Non-pigmented ciliary epithelial cell (primary cell): Measurements from ENCODE around the gene ISL2.

Source experiments
- DNase-seq: peaks from one replicate; pipeline ENCODE4 v3.0.0-alpha.2; 2010; ENCODE audit warnings: low read depth

The ISL2 gene

DNA sequence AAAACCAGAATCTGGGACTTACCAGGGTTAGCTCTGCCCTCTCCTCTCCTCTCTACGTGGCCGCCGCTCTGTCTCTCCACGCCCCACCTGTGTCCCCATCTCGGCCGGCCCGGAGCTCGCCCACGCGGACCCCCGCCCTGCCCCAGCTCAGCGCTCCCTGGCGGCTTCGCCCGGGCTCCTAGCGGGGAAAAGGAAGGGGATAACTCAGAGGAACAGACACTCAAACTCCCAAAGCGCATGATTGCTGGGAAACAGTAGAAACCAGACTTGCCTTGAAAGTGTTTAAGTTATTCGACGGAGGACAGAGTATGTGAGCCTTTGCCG is 5.4 kb downstream of the ISL2 start:
- DNase-seq: no peak

DNA sequence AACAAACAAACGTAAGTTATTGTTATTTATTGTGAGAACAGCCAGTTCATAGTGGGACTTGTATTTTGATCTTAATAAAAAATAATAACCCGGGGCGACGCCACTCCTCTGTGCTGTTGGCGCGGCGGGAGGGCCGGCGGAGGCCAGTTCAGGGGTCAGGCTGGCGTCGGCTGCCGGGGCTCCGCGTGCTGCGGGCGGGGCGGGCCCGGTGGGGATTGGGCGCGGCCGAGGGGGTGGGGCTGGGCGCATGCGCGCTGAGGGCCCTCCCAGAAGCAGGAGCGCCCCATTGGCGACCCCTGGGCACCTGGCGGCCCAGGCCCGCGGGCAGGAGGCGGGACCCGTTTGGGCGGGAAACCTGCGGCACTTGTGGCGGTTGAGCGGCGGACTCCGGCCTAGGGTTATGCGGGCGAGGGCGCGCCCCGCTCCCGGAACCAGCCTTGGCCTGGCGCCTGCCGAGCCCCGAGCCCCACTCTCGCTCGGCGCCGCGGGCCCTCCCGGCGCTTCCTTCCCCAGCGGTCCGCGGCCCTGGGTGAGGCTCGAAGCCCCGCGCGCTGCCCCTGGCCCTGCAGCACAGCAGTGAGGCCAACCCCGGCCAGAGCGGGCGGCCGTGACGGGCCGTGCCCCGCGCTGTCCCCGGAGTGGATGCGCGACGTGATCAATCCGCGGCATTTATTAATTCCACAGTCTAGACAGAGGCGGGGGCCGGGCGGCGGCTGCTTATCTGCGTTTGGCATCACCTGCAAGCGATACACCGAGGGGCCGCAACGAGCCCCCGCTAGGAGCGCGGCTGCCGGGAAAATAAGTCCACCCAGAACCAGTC is 6.0 kb downstream of the ISL2 start:
- no peak for DNase-seq

DNA sequence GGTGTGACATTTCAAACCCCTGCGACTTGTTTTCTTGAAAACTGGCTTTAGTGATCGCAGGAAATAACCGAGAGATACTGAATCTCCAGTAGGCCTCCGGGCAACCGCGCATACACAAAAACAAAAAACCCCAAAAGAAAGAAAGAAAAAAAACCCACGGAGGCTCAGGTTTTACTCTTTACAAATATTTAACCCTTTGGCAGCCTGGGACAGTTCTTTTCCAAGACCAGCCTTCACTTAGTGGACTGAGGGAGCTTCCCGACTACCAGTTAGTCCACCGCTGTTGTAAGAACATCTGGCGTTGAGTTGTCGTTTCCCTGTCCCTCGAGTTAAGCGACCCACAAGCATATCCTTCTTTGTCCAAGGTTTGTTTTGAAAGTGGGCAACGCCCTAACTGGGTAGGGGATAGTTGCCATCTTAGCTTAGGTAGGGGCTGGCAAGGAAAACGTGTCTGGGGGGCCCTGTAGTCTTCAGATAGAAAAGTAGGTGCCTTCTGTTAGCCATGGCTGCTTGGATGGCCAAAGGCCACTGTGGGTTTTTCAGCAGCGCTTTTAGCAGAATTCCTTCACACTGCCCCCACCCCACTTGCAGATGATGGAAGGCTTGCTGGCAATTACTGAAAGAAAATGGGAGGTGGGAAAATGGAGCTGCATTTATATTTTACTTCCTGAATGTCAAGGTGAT is 6.9 kb downstream of the ISL2 start:
- DNase-seq: no peak

DNA sequence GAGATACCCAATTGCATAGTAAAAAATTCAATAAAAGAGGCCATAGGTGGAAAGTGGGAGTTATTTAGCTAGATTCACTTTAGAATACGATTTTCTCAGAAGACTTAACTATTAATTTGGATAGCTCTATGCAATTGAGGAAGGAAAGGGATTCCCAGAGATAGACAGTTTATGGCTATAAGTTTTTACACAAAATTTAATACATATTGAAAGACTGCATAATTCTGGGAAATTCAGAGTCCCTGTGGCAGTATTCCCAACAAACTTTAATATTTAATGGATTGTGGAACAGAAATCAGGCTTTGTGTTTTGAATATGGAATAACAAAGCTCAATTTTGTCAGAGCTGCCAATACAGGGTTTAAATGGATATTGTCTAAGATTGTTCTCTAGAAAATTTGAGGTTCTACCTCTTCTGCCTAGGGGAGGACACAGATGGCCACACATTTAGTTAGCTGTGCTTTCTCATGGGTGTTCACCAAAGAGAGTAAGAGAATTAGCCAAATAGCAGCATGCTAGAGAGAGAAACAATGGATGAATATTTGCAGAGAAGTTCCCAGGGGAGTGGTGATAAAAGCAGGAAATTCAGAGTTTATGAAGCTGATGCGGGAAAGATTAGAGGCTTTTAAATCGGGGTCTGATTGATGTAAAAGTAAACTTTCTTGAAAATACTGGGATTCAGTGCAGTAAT is 8.5 kb downstream of the ISL2 start:
- DNase-seq: no peak

DNA sequence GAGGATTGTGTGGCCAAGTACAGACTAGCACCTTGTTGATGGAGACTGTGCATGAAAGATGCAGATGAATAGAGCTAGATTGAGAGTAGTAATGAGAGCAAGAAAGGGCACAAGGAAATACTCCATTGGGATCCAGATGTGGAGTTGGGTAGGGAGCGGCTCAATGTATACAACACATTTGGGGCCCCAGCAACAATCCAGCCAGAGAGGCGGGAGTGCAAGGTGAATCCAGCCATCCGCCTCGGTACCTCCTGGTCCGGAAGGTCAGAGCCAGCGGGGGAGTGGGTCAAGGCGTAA is 9.0 kb downstream of the ISL2 start:
- no peak for DNase-seq

DNA sequence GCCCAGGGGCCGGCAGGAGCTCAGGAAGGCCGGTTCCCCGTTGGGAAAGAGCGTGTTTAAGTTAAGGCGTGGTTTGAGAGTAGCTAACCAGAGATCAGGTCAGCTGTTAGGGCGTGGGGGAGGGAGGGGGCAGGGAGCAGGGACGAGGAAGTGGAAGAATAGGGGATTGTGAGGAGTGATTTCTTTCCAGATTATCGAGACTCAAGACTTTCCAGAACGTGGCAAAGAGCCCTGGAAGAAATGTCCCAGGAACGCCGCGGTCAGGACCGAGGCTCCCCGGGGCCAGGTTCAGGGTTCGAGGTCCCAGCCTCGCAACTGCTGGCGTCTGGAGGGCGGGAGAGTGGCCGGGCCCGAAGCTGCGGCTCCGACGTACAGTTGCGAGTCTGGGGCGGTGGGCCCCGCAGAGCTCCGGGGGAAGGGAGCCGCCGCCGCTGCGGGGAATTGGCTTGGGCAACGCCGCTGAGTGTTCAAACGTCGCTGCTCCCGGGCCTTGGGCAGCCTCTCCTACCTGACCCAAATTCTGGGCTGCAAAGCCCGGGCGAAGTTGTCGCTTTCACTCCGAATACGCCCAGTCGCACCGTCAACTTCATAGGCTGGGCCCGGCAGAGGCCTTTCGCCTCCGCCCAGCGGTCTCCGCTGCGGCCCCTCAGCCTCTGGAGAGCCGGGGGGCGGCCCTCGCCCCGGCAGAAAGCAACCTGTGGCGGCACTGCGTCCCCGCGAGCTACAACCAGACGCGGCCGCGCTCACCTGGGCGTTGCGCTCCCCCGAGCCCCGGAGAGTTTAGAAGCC is 9.5 kb downstream of the ISL2 start:
- no peak for DNase-seq

DNA sequence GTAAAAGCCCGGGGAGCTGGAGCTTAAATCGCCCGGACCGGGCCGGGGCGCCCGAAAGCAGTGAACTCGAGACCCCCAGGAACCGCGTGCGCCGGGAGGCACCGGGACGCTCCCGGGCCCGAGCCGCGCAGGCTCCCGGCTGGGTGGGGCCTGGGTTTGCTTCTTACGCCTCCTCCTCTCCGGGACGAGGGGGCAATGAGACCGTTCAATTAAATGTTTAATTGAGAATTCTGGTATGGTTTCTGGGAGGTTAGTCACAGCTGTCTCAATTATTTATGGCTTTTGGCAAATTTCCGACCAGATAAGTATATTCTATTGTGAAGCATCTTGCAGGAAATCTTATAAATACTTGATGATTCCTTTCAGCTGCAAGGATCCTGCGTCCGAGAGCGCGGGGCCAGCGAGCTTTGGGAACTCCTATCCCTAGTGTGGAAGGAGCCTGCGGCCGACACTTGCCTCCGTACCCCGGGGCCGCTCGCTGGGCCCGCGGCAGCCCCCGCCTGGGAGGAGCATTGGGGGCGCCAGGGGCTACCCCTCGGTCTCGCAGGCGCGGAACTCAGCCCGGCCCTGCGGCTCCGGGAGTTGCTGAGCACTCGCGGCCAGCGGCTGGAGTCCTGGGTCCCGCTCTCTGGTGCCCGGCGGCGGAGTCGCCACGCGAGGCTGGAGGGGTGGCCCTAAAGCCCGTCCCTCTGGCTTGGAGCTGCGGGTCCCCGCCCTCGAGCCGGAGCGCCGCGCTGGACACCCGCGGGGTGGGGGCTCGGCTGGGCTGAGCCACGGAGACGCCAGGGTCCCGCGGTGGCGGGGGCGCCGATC is 10.3 kb downstream of the ISL2 start:
- DNase-seq: no peak

DNA sequence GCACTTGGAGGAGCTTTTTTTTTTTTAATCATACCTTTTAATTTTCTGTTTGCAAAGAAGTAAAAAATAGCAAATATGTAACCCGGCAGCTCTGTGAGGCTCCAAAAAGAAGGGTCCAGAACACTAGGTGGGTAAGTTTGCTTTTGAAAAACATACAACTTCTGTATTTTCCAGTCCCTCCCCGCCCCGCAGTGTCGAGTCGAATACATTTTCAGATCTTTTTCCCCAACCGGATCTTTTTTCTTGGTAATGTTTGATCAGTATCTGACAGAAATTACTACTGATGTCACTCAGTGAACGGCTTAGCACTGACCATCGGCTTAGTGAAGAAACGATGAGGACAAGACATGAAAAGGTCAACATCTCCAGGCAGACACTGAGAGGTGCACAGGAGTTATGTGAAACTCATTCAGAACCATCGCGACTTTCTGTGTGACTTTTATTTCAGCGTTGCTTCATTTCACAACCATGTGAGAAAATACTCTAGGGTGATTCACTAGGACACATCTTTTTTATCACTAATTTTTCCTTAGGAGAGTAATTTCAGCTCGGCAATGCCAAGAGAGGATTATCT is 11.0 kb downstream of the ISL2 start:
- DNase-seq: no peak

DNA sequence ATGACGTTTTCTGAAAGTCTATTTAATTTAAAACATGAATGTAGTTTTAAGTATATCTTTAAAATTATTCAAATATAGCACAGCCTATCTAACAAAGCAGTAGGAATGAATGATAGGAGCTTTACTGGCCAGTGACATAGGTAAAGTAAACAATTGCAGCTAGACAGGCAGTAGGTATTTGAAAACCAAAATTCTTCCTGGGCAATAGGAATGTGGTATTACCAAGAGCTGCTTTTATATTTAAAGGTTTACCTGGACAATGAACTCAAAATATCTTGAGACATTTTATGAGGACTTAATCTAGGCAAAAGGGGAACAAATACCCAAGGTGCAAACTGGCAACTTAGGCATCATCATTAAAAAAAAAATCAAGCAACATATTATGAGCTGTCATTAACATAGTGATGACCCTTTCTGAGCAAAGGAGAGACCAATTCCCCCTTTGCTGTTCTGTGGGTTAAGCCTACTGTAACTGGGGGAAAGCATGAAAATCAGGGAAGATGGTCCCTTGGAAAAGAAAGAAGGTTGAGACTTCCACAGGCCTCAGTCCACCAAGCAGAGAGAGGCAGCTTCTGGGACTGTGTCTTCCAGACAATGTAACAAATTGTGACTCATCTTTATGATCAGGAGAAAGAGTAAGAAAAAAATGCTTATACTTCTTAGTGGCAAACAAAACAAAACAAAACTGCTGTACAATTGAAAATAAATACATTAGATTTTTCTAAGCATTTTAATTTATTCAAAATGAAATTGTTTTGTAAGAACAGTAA is 12.9 kb downstream of the ISL2 start:
- no peak for DNase-seq

DNA sequence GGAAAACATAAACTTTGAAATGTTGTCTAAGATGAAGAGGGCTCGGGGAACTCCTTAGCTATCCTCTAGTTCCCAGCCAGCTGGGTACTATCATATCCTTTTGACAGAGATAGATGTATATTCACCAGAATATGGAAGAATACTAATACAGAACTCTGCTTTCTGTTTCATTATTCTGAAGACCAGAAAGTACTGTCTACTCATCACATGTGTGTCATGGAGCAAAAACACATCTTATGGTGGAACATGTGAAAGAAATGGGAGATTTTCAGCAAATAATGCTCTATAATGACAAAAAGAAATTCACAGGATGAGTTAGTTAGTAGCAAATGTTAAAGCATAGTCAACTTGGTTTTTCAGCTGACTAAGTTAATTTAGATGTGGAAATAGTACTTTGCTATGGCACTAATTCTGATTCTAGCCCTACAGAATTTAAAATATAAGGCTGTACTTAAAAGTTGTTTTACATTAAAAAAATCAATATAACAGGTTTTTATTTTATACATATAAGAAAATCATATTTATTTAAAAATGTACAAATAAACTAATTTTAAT is 16.5 kb downstream of the ISL2 start:
- DNase-seq: no peak

DNA sequence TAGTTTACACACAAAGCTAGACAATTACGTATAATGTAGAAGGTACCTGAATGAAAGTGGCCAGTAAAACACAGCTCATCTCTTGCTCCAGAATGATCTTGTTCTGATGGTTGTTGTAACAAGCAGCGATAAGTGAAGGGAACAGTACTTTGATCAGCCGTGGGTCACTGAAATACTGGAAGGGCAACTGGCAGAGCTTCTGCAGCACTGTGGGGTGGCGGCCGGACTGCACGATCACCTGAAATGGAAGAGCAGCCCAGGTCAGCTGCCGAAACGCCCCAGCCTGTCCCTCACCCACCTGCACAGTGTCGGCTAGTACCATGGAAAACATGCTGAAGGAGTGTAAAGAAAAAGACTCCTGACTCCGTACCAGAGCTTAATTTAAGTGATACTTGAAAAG is 17.3 kb downstream of the ISL2 start:
- DNase-seq: no peak

DNA sequence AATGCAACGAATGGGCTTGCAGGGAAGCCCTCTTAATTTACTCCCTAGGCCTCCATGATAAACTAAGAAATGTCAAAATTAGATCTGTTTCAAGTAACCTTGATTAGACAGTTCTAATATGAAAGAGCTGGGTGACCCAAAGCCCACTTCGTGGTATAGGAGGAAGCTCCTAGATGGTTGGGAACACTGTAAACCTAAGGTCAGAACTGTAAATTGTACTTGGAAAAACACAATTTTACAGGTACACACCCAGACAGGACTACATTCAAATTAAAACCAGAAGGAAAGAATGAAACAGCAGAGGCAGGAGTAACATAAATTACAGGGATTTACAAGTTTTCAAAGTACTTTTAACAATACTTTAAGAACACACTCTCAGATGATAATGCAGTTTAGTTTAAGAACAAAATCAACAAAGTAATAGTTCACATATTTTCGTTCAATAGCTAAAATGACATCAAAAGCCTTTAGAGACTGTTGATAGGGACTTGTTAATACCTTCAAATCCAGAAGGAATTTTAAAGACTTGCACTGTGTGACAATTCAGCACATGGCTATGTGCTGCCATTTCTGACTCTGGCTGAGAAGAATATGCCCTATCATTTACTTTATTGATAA is 18.4 kb downstream of the ISL2 start:
- no peak for DNase-seq

DNA sequence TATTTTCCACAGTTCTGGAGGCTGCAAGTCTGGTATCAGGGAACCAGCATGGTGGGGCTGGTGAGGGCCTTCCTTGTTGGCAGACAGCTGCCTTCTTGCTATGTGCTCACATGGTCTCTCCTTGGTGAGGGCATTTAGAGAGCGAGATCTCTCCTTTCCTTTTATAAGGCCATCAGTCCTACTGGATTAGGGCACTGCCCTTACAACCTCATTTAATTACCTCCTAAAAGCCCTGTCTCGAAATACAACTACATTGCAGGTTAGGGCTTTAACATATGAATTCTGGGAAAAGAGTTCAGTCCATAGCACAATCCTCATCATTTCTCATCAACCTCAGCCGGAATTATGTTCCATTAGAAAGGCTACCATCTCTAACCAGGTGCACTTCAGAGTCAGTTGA is 21.9 kb downstream of the ISL2 start:
- DNase-seq: no peak

DNA sequence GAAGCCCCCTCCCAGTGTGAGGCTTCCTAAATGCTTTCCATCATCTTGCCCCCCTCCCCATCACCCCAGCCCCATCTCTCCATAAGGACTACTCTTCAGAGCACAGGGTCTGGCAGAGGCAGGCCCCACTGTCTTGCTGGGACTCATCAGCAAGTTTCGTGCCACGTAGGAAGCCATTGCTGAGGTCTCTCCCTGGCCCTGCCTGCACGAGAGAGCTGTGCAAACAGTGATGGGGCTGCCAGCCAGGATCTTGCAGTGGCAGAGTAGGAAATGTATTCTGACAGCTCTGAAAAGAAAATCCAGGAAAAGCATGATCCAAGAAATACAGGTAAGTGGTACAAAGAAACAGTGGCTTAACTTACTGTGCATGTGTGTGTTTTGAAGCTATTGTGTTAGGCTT is 22.6 kb downstream of the ISL2 start:
- no peak for DNase-seq

DNA sequence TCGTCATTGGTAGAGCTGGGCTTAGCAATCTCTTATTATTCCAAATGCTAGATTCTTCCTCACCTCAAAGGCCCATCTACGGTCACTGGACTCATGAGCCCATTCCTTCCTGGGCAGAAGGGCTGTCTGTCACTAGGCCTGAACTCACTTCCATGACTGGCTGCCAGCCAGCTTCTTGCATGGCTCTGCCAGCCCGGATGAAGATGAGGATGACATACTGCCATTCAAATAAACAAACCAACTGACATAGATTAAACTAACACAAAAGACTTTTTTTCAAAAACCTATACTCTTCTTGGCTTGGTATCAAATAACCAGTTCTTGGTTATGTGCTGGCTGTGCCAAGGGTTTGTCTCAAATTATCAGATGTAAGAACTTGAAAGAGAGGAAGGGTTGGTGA is 23.8 kb downstream of the ISL2 start:
- DNase-seq: no peak

DNA sequence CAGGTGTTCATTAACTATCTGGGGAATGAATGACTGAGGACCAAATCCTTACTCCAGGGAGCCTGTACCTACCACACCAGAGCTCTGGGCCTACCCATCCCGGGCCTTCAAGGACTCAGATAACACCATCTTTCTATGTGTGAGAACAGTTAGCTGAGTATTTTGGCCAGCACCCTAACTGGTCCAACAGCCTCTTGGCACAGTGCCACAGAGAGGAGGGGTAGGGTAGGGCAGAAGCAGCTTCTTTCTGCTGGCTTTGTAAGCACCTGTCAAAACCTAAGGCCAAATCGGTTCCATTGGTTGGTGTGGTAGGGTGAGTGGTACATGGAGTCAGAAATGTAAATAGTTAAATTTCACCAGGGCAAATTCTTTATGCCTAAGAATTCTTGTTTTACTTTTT is 26.7 kb downstream of the ISL2 start:
- no peak for DNase-seq

DNA sequence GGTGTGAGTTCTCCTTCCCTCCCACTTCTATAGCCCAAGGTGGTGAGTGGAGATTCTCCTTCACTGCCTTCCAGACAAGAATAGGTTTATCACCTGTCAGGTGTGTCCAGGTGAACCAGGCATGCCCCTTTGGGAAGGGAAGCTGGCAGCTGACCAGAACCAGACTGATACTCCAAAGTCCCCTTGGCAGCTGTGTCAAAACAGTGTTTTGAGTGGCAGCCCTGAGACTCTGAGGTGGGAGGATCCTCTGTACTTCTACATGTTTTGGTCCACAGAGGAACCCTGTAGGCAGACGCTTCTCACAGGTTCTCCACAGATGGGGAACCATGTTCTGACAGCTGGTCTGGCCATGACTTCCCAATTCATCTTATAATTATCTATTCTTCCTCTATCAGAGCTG is 30.1 kb downstream of the ISL2 start:
- DNase-seq: no peak

DNA sequence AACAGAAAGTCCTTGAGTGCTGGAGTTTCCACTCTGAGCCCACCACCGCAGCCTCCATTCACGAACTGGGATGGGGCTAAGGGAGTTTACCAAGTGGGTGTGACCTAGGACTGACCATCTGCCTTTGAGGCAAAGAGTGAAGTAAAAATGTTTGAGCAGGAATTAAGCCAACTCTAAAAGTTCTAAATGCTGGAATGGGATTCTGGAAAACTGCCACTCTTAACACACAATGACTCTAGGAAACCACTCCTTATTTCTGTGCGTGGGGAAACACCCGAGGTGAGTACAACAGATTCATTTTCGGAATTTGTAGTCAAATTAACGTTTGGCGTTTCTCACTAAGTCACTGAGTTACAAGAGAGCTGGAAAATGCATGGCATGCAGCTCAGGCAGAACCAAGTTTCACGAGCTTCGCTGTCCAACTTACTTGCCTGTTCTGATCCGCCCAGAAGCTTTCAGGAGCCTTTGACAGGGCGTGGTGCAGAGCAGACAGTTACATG is 31.6 kb downstream of the ISL2 start:
- no peak for DNase-seq

DNA sequence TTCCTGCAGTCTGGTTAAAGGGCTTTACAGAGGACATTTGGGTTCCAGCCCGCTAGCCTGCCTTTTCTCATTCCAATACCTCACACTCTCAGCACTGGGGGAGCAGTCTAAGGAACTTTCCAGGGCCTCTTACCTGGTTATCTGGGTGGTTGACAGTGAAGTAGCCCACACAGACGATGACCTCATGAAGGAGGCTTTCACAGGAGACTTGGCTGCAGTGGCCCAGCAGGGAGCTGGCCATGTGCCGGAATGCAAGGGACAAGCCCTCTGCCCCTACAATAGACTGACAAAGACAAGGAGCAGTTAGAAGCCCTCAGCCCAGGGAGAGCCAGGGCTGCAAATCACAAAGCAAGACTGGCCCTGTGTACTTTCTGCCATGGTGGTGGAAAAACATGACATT is 39.5 kb downstream of the ISL2 start:
- DNase-seq: no peak

DNA sequence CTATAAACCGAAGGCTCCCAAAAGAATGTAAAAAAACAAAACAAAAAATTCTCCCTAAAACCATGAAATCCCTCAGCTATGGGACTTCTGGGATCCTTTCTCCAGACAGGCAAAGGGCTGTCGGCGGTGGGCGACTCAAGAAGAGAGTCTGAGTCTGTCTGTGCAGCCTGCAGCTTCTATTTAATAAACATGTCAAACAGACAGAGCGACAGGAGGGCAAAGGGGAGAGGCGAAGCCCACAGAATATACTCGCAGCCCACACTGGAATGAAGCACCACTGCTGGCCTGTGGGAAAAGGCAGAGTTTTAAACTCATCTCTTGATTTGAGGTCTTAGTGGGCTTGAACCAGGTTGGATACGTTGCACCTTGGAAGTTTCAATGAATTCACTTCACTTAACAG is 40.2 kb downstream of the ISL2 start:
- DNase-seq: no peak
